GM12878 (cell line): Measurements from ENCODE around the gene PTPRF. TPM values are rescaled to one million over a fixed set of nuclear protein-coding genes. Genes with fewer than 3 reads are reported as not detected.

Experiments used
- ATAC-seq: fragments of 200-7000 bp; cut with Tn5 transposase; 3 replicates; pipeline ENCODE4 v1.9.1; 2020; ENCODE audit warnings: mild to moderate bottlenecking, moderate library complexity
- BruUV-seq: library from RNA; stranded (reverse); fragments of 400-500 nt; replicated peaks from 2 replicates; lab custom pipeline; 2021; lab: Mats Ljungman, UMichigan
- CTCF ChIA-PET: fragments of 300-600 bp; sonication (Branson Sonifier 250); formaldehyde crosslinking; extraction: SDS; loops from one replicate; lab custom pipeline; 2021; ENCODE audit warnings: inconsistent platforms; lab: Yijun Ruan, JAX
- POLR2A ChIA-PET: fragments of 350-600 bp; formaldehyde crosslinking; extraction: SDS; loops from one replicate; lab custom pipeline; 2021; ENCODE audit warnings: inconsistent platforms; lab: Charles Lee
- RAD21 ChIA-PET: fragments of 300-600 bp; sonication (Branson Sonifier 250); formaldehyde crosslinking; loops from one replicate; lab custom pipeline; 2023; ENCODE audit warnings: antibody characterized with exemption; ENCODE audit not compliant: unreplicated experiment; lab: Charles Lee
- SMC1A ChIA-PET: fragments of 300-600 bp; sonication (Branson Sonifier 250); formaldehyde crosslinking; loops from one replicate; lab custom pipeline; 2023; ENCODE audit not compliant: unreplicated experiment, uncharacterized antibody; lab: Charles Lee
- DNase-seq: peaks from one replicate; pipeline ENCODE4 v3.0.0-alpha.2; 2011; ENCODE audit warnings: low read depth, low spot score
- FAIRE-seq: peaks from 3 replicates; lab custom pipeline; 2011; peaks lifted over from hg19 to GRCh38; lab: Jason Lieb, UNC
- H2AFZ ChIP-seq: 2 replicates; pipeline ENCODE4 v1.6.0; 2011; ENCODE audit warnings: low read depth, low read length, control low read depth; ENCODE audit not compliant: control insufficient read depth
- H3K27ac ChIP-seq: 2 replicates; pipeline ENCODE4 v1.5.1; 2011; ENCODE audit warnings: control low read depth; ENCODE audit not compliant: control insufficient read depth, insufficient read depth
- H3K27me3 ChIP-seq, 2 experiments: replicated peaks in 1 of 2; 2 replicates each; pipeline versions ENCODE4 v1.6.0 to v1.6.1; 2011; ENCODE audit warnings: low read length in 1 of 2; ENCODE audit not compliant: control insufficient read depth in 2 of 2, insufficient read depth in 2 of 2
- H3K36me3 ChIP-seq, 2 experiments: 2 replicates each; pipeline ENCODE4 v1.5.1; 2011; ENCODE audit warnings: low read length in 1 of 2; ENCODE audit not compliant: control insufficient read depth in 2 of 2, insufficient read depth in 2 of 2
- H3K4me1 ChIP-seq: 2 replicates; pipeline ENCODE4 v1.6.1; 2011; ENCODE audit warnings: mild to moderate bottlenecking, low read length, moderate library complexity, mixed read lengths; ENCODE audit not compliant: control insufficient read depth, insufficient read depth
- H3K4me2 ChIP-seq: 2 replicates; pipeline ENCODE4 v1.6.0; 2011; ENCODE audit warnings: control low read depth; ENCODE audit not compliant: control insufficient read depth, insufficient read depth
- H3K4me3 ChIP-seq: fragments of 200-600 bp; sonication (generic); 2 replicates; pipeline ENCODE4 v1.5.1; 2016
- H3K79me2 ChIP-seq: 2 replicates; pipeline ENCODE4 v1.6.0; 2011; ENCODE audit warnings: low read length; ENCODE audit not compliant: control insufficient read depth, insufficient read depth
- H3K9ac ChIP-seq: 2 replicates; pipeline ENCODE4 v1.8.0; 2011; ENCODE audit warnings: low read length, control low read depth, mixed read lengths; ENCODE audit not compliant: control insufficient read depth, insufficient read depth
- H3K9me3 ChIP-seq: replicated peaks from 3 replicates; pipeline ENCODE4 v1.5.1; 2011; ENCODE audit warnings: mild to moderate bottlenecking, low read length; ENCODE audit not compliant: control insufficient read depth, insufficient read depth
- H4K20me1 ChIP-seq: 2 replicates; pipeline ENCODE4 v1.6.0; 2011; ENCODE audit not compliant: control insufficient read depth, insufficient read depth
- ATF2 ChIP-seq: IDR thresholded peaks from 2 replicates; pipeline ENCODE4 v1.6.1; 2012; ENCODE audit warnings: low read length, inconsistent platforms
- BHLHE40 ChIP-seq, 2 experiments: fragments of 450-650 bp in 1 of 2; IDR thresholded peaks; 2 replicates each; pipeline ENCODE4 v1.6.1; 2011 to 2017; ENCODE audit warnings: low read depth in 2 of 2, borderline replicate concordance in 1 of 2, improper control_type of control experiment in 1 of 2, low read length in 1 of 2, mild to moderate bottlenecking in 1 of 2
- CUX1 ChIP-seq: IDR thresholded peaks from 2 replicates; pipeline ENCODE4 v1.6.1; 2012; ENCODE audit warnings: improper control_type of control experiment, low read depth, low read length; ENCODE audit not compliant: insufficient replicate concordance
- DPF2 ChIP-seq: fragments of 450-650 bp; IDR thresholded peaks from 2 replicates; pipeline ENCODE4 v1.6.1; 2017; ENCODE audit warnings: mild to moderate bottlenecking
- EGR1 ChIP-seq, 2 experiments: IDR thresholded peaks; 1 replicate in 1 of 2; 2 replicates in 1 of 2; pipeline ENCODE4 v1.6.1; 2011 to 2012; ENCODE audit warnings: low read depth in 2 of 2, low read length in 2 of 2, borderline replicate concordance in 1 of 2, mild to moderate bottlenecking in 1 of 2, moderate library complexity in 1 of 2
- IKZF1 ChIP-seq: fragments of 450-650 bp; conservative IDR thresholded peaks from 2 replicates; pipeline ENCODE4 v1.6.1; 2017; ENCODE audit warnings: antibody characterized with exemption, mild to moderate bottlenecking
- LARP7 ChIP-seq: fragments of 450-650 bp; IDR thresholded peaks from 2 replicates; pipeline ENCODE4 v1.6.1; 2017; ENCODE audit warnings: mild to moderate bottlenecking
- MLLT1 ChIP-seq: fragments of 450-650 bp; IDR thresholded peaks from 2 replicates; pipeline ENCODE4 v1.6.1; 2016; ENCODE audit warnings: mild to moderate bottlenecking
- MTA3 ChIP-seq: IDR thresholded peaks from 2 replicates; pipeline ENCODE4 v1.6.1; 2012; ENCODE audit warnings: low read length, inconsistent platforms, borderline replicate concordance
- PKNOX1 ChIP-seq: fragments of 450-650 bp; IDR thresholded peaks from 2 replicates; pipeline ENCODE4 v1.6.1; 2016; ENCODE audit warnings: mild to moderate bottlenecking
- RFX5 ChIP-seq: IDR thresholded peaks from 2 replicates; pipeline ENCODE4 v1.6.1; 2011; ENCODE audit warnings: low read depth, low read length, improper control_type of control experiment
- SIN3A ChIP-seq: IDR thresholded peaks from 2 replicates; pipeline ENCODE4 v1.6.1; 2012; ENCODE audit warnings: low read depth, low read length, improper control_type of control experiment
- ZNF24 ChIP-seq: fragments of 450-650 bp; IDR thresholded peaks from 2 replicates; pipeline ENCODE4 v1.6.1; 2017; ENCODE audit warnings: antibody characterized with exemption, mild to moderate bottlenecking
- WGBS: methylation state at CpG from one replicate; pipeline ENCODE4 v1.1.6; 2016; ENCODE audit warnings: low lambda C conversion rate; ENCODE audit not compliant: insufficient replicate concordance, insufficient coverage; ENCODE audit errors: missing lambda C conversion rate; 5-methylcytosine and 5-hydroxymethylcytosine counted together
- in situ Hi-C: fragments of 300-500 bp; cut with MboI; formaldehyde crosslinking; loops from 9 replicates; pipeline ENCODE4 v1.14.3; 2018; ENCODE audit warnings: mixed read lengths
- intact Hi-C: fragments of 100-400 bp; cut with micrococcal nuclease; formaldehyde crosslinking; loops from one replicate; pipeline ENCODE4 v1.14.2; 2022; ENCODE audit not compliant: unreplicated experiment
- polyA plus RNA-seq, 11 experiments: library from polyadenylated mRNA; depleted of rRNA in 4 of 11; unstranded in 6 of 11; stranded (reverse) in 5 of 11; fragments of >200 nt; fragmentation: Nextera tagmentation in 4 of 11; fragmentation: Illumina TruSeq in 1 of 11; extraction: Ambion mirVana in 4 of 11; extraction: Trizol in 1 of 11; gene quantifications; 1 replicate in 1 of 11; 2 replicates in 10 of 11; pipeline versions ENCODE4 v1.2.1 to v1.2.3, GENCODE V29; 2011 to 2016; ENCODE audit warnings: inconsistent platforms in 2 of 11, missing spikeins in 2 of 11, low read depth in 1 of 11
- total RNA-seq, 4 experiments: library from RNA; depleted of rRNA in 3 of 4; stranded (reverse); fragments of >200 nt in 3 of 4; fragmentation: Illumina TruSeq in 1 of 4; extraction: Trizol in 1 of 4; gene quantifications; 2 replicates each; pipeline versions ENCODE4 v1.2.1 to v1.2.3, GENCODE V29; 2013 to 2021

The PTPRF gene
- total and polyA plus RNA-seq, 10 of the 15 experiments (the other 5 are each of a cell fraction or from before 2014, with no cell fraction given): 0.04 to 2.6 (median 0.32) TPM

GRCh38 chr1:43565600-43566360 lies 35.1 kb downstream of the PTPRF start:
- DNase-seq: no peak
- Histone ChIP-seq H2AFZ (peak overlapping the region; percentile 51; the same call in 1 of the 2 replicates), H3K79me2 (no peaks in the 10 kb centered on the region), H3K4me3 (no peak overlapping the region), H4K20me1 (no peaks in the 10 kb centered on the region), H3K36me3 (no peaks in the 10 kb centered on the region), H3K9ac (no peak overlapping the region), H3K4me2 (peak overlapping the region; percentile 31), H3K9me3 (no peaks in the 10 kb centered on the region), H3K27me3 (peaks cover 0 to 4% of the 10 kb centered on the region in 2 experiments; a peak in 2 of 4 replicates), H3K4me1 (peaks cover 3% of the 10 kb centered on the region; the same call in 1 of the 2 replicates), H3K27ac (no peak overlapping the region)
- intact Hi-C loops: no loop called here
- ChIA-PET RAD21 (interaction anchor here (1.0 kb wide), 1 partner anchor 88 kb away, joined by 3 read pairs; no protein-coding TSS in a partner anchor), SMC1A (interaction anchor here (0.7 kb wide), 1 partner anchor 21 kb away, joined by 3 read pairs; no protein-coding TSS in a partner anchor), POLR2A (no interaction called here), CTCF (interaction anchor here (0.6 kb wide), 1 partner anchor 198 kb away, joined by 3 read pairs; no protein-coding TSS in a partner anchor)
- ATAC-seq: no peak
- FAIRE-seq: no peak
- 5% methylated on average over 39 of the region's 62 CpGs for WGBS
- in situ Hi-C loops: no loop called here
- BruUV-seq: no TSS peak
- no peak for TF ChIP-seq MTA3
- no peak for TF ChIP-seq MLLT1
- peak in 1 of 2 experiments; percentile 71; a peak in 1 of 3 replicates for TF ChIP-seq EGR1 (IDR thresholded peaks at IDR 0.05; ENCODE audit: borderline replicate concordance in 1 of 2, low read depth in 2 of 2, low read length in 2 of 2)
- no peak for TF ChIP-seq ZNF24
- TF ChIP-seq IKZF1: peak; percentile 43; the same call in 1 of the 2 replicates
- peak in 1 of 2 experiments; percentile 53; a peak in 1 of 4 replicates for TF ChIP-seq BHLHE40 (IDR thresholded peaks at IDR 0.05; ENCODE audit: borderline replicate concordance in 1 of 2, low read depth in 2 of 2, low read length in 1 of 2)
- no peak for TF ChIP-seq CUX1
- 0 out of 2 replicates have a peak, but pooled peaks have one; percentile 19 for TF ChIP-seq LARP7
- peak; percentile 64; the same call in 1 of the 2 replicates for TF ChIP-seq PKNOX1
- TF ChIP-seq DPF2: 0 out of 2 replicates have a peak, but pooled peaks have one; percentile 40
- no peak for TF ChIP-seq SIN3A
- TF ChIP-seq ATF2: no peak
- no peak for TF ChIP-seq RFX5
